Coronary artery (tissue), 2 donors: ENCODE results near the gene OR2A7.
"Not testable (repeated sequence)": the region's sequence is repeated elsewhere in the genome, so short reads cannot be mapped to it uniquely, and the experiment has no call there.

Experiments
- DNase-seq: peaks from one replicate; pipeline ENCODE4 v3.0.0-alpha.2; 2017; ENCODE audit warnings: low spot score
- H3K27ac ChIP-seq, 2 donors: fragments of 200-600 bp; sonication (generic); one replicate each; pipeline ENCODE4 v1.5.1; 2016 to 2019
- H3K4me3 ChIP-seq: fragments of 200-600 bp; sonication (generic); 2 replicates; pipeline ENCODE4 v1.5.1; 2016; ENCODE audit warnings: mild to moderate bottlenecking, moderate library complexity

OR2A7 gene

GRCh38 chr7:144217200-144217599 lies 47.4 kb downstream of the OR2A7 start:
- not testable (repeated sequence) for H3K4me3 ChIP-seq, DNase-seq, H3K27ac ChIP-seq
